Stimulated activated CD4-positive, alpha-beta T cell treated with anti-CD3 and anti-CD28 coated beads, Interleukin-4, amount 100 ng/mL, for 1 hour (primary cell): ENCODE results near the gene TMEM120A.

Experiments used
- DNase-seq: peaks from one replicate; pipeline ENCODE4 v3.0.0-alpha.2; 2020

The TMEM120A gene

GRCh38 chr7:75993689-75994387, 557 bp downstream of the TMEM120A start:
- DNase-seq: no peak

DNA sequence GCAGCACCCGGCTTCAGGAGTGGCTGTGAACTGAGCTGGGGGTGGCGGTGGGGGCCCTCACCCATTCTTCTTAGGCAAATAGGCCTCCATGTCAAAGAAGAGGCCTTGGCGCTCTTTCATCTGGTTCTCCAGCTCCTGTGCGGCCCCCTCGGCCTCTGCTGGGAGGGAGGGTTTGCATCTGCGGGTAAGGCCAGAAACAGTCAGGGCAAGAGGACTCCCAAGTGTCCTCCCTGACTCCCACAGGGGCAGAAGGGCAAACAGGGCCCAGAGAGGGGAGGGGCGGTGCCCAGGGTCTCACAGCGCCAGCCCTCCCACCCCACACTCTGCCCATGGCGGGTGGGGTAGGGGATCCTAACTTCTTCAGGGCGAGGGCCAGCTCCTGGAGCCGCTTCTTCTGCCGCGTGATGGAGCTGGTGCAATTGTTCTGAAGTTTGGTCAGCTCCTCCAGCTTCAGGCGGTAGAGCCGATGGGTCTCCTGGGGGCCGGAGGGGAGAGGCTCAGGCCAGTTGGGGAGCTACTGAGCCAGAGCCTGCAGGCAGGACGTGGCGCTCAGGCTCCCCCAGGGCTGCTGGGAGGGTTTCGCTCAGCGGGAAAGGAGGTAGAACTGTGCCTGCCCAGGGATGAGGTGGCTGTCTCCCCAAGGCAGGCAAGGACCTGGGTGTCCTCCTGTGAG, 2.2 kb downstream of the TMEM120A start:
- no peak for DNase-seq

- DNase-seq: no peak
Measured at GRCh38 chr7:75991531-75992082, 2.8 kb downstream of the TMEM120A start.

GRCh38 chr7:75989500-75990388, 4.7 kb downstream of the TMEM120A start:
- no peak for DNase-seq

- no peak for DNase-seq
Measured at GRCh38 chr7:75988568-75989499, 5.6 kb downstream of the TMEM120A start.

DNA sequence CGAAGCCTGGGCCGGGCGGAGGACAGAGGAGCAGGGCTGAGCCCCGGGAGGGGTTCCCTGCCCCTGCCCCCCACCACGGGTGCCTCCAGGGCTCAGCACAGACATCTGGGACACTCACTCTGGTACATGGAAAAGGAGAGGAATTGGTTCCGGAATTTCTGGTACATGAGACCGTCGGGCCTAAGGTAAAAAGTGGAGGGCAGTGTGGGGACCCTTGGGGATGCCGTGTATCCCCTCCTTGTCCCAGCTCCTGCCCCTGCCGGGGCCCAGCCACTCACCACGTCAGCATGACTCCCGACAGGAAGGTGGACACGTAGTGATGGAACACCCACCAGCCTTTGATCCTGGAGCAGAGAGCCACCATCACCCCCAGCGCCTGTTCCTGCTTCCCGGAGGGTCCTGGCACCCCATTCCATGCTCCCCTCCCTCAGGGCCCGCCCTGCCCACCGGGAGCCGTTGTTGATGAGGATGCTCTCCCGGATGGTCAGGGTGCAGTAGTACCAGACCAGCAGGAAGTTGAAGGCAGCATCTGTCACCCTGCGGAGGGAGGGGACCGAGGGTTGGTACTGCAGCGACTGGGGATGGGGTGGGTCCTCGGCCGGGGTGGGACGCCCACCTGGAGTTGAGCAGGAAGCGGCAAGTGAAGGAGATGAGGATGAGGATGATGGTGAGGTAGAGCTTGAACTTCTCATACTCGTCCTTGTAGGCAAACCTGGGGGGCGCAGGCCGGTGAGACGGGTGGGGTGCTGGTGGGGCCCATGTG, 6.4 kb downstream of the TMEM120A start:
- DNase-seq: no peak

DNA sequence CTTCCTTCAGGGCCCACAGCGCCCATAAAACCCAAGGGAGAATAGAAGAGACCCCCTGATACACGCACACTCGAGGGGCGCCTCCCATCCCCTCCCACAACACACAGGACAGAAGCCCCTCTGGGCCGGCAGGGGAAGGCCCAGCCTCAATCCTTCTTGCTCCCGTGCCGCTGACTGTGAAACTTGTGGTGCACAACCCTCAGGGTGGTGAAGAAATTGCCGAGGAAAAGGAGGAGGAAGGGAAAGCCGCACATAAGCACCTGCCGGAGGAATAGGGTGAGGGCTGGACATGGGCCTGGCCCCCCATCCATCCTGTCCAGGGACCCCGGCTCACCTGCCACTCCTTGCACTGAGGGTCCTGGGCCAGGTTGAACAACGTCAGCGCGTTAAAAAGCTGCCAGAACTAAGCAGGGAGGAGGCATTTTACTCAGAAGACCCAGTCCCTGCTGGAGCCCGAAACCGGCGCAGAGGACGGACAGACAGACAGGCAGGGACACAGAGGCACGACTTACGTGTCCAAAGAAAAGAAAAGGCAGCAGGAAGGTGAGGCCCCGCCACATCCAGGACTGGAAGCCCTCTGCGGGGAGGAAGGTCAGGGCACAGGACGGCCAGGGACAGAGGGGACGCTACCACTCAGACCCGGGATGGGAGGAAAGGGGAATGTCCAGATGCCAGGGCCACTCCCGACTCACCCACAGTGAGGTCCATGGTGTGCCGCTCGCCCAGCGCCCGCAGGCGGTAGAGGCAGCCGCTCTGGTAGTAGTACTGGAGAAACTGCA, 7.2 kb downstream of the TMEM120A start:
- no peak for DNase-seq

DNA sequence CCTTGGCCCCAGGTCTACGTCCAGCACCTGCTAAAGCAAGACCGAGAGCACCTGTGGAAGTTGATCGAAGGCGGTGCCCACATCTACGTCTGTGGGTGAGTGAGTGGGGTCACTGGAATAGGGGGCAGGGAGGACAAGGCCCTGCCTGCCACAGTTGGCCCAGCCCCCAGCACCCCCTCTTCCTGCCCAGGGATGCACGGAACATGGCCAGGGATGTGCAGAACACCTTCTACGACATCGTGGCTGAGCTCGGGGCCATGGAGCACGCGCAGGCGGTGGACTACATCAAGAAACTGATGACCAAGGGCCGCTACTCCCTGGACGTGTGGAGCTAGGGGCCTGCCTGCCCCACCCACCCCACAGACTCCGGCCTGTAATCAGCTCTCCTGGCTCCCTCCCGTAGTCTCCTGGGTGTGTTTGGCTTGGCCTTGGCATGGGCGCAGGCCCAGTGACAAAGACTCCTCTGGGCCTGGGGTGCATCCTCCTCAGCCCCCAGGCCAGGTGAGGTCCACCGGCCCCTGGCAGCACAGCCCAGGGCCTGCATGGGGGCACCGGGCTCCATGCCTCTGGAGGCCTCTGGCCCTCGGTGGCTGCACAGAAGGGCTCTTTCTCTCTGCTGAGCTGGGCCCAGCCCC, 8.1 kb downstream of the TMEM120A start:
- no peak for DNase-seq

- DNase-seq: no peak
Measured at GRCh38 chr7:75985518-75986146, 8.8 kb downstream of the TMEM120A start.

DNA sequence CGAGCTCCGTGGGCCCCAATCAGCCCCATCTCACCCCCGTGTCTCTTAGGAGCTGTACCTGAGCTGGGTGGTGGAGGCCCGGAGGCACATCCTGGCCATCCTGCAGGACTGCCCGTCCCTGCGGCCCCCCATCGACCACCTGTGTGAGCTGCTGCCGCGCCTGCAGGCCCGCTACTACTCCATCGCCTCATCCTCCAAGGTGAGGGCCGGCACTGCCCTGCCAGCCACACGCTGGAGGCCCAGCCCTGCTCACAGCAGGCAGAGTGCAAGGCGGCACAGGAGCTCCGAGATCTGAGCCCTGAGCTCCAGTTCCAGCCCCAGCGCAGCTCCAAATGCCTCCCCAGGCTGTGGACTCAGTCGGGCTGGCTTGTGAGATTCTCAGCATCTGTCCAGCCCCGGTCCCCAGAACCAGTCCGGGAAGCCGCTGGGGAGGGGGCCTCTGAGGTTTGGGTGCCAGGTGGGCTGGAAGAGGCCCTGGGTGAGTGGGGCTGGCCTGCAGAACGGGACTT, 9.3 kb downstream of the TMEM120A start:
- DNase-seq: no peak

DNA sequence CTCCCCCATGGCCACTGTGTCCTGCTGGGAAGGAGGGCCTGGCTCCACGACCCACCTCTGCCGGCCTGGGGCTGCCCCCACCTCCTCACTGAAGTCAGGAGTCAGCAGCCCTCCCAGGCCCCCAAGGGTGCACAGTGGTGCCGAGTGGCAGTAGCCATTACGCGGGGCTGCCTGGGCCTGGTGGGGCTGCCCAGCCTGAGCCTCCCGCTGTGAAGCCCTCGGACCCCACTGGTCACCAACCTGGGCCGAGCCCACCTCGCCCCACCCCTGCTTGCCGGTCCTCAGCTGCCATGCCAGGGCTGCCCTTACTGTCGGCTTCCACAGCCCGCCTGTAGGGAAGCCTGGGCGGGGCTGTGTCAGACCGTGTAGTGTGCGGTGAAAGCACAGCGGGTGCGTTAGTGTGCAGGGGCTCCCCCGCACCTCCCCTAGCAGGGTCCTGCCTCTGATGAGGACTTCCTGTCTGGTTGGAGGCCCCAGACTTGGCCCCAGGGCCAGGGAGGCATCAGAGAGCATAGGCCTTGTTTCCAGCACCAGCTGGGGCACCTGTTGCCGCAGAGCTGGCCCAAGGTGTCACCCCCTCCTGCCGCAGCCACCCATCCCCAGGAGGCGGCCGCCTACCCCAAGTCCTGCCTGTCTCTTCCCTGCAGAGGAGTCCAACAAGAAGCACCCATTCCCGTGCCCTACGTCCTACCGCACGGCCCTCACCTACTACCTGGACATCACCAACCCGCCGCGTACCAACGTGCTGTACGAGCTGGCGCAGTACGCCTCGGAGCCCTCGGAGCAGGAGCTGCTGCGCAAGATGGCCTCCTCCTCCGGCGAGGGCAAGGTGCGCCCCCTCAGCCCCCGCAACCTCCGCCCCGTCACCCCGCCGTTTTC, 10.0 kb downstream of the TMEM120A start:
- DNase-seq: no peak

DNA sequence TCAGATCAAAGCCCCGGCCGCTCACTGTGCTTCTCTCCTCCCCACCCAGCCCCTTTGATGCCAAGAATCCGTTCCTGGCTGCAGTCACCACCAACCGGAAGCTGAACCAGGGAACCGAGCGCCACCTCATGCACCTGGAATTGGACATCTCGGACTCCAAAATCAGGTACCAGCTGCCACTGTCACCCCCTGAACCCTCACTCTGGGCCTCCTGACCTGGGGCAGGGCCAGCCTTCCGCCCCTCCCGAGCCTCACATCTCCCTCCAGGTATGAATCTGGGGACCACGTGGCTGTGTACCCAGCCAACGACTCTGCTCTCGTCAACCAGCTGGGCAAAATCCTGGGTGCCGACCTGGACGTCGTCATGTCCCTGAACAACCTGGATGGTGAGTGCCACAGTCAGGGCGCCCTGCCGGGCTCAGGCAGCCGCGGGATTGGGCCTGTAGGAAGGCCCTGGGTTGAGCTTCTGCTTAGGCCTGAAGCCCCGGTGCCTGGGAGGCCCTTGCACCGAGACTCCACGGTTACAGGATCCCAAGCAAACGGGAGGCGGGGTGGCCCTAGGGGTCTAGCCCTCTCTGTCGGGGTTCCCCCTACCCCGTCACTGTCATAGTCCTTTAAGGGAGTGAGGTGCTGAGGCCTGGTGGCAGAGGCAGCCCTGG, 10.8 kb downstream of the TMEM120A start:
- DNase-seq: no peak

- no peak for DNase-seq
Measured at GRCh38 chr7:75982306-75983064, 11.9 kb downstream of the TMEM120A start.

- DNase-seq: no peak
Measured at GRCh38 chr7:75981453-75982305, 12.7 kb downstream of the TMEM120A start.

DNA sequence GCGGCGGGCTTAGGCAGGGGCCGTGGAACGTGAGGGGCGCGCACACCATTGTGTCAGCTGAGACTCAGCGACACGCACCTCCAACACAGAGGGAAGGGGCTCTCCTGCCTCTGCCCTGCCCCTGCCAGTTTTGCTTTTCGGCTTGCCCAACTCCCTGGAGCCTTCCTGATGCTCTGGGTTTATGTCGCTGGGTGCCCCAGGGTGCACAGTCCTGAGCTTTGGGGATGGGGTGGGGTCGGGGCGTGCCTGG, 13.3 kb downstream of the TMEM120A start:
- no peak for DNase-seq
